Measurements from ENCODE around the gene CCDC60. TPM values are rescaled to one million over a fixed set of nuclear protein-coding genes. Genes with fewer than 3 reads are reported as not detected.

The CCDC60 gene
- total and polyA plus RNA-seq, 10 of the 15 experiments (the other 5 are each of a cell fraction or from before 2014, with no cell fraction given) = 0.19 TPM; not detected in 9

DNA sequence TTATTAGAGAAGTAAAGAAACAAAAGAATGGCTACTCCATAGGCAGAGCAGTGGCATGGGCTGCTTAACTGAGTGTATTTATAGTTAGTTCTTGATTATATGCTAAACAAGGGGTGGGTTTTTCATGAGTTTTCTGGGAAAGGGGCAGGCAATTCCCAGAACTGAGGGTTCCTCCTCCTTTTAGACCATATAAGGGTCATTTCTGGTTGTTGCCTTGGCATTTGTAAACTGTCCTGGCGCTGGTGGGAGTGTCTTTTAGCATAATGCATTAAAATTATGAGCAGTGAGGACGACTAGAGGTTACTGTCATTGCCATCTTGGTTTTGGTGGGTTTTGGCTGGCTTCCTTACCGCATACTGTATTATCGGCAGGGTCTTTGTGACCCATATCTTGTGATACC, 40.1 kb downstream of the CCDC60 start:
- Histone ChIP-seq H3K36me3 (ENCODE audit: control insufficient read depth in 2 of 2, insufficient read depth in 2 of 2, low read length in 1 of 2) (no peaks in the 10 kb centered on the region), H3K4me1 (ENCODE audit: control insufficient read depth, insufficient read depth, low read length) (peaks cover 8% of the 10 kb centered on the region; the same call in 1 of the 2 replicates), H3K4me2 (ENCODE audit: control insufficient read depth, insufficient read depth) (no peak overlapping the region), H3K9ac (ENCODE audit: control insufficient read depth, insufficient read depth, low read length) (no peak overlapping the region), H3K9me3 (replicated peaks; ENCODE audit: control insufficient read depth, insufficient read depth, low read length) (no peaks in the 10 kb centered on the region), H3K79me2 (ENCODE audit: control insufficient read depth, insufficient read depth, low read length) (no peaks in the 10 kb centered on the region), H2AFZ (ENCODE audit: control insufficient read depth, low read depth, low read length) (no peak overlapping the region), H3K27me3 (replicated peaks in 1 of 2; ENCODE audit: control insufficient read depth in 2 of 2, insufficient read depth in 2 of 2, low read length in 1 of 2) (no peaks in the 10 kb centered on the region), H3K27ac (ENCODE audit: control insufficient read depth, insufficient read depth) (no peak overlapping the region), H3K4me3 (no peak overlapping the region), H4K20me1 (ENCODE audit: control insufficient read depth, insufficient read depth) (no peaks in the 10 kb centered on the region)
- 48% methylated on average over 4 of the region's 4 CpGs for WGBS (ENCODE audit: insufficient coverage, insufficient replicate concordance, low lambda C conversion rate, missing lambda C conversion rate)
- BruUV-seq (replicated peaks) = no TSS peak
- ATAC-seq (no peak), DNase-seq (ENCODE audit: low read depth, low spot score) (no peak), FAIRE-seq (no peak)
- ChIA-PET CTCF (no interaction called here), POLR2A (no interaction called here), SMC1A (ENCODE audit: uncharacterized antibody, unreplicated experiment) (no interaction called here), RAD21 (ENCODE audit: unreplicated experiment) (no interaction called here)
- in situ Hi-C loops (cut with MboI) = no loop called here
- intact Hi-C loops (cut with micrococcal nuclease; ENCODE audit: unreplicated experiment) = no loop called here
- TF ChIP-seq STAT3 (IDR thresholded peaks at IDR 0.05; ENCODE audit: low read depth, low read length) = no peak
- TF ChIP-seq HDAC6 (IDR thresholded peaks at IDR 0.05; ENCODE audit: unreplicated experiment) = no peak
- TF ChIP-seq SMC3 (IDR thresholded peaks at IDR 0.05; ENCODE audit: borderline replicate concordance, low read length) = no peak
- TF ChIP-seq, protein P1, sequence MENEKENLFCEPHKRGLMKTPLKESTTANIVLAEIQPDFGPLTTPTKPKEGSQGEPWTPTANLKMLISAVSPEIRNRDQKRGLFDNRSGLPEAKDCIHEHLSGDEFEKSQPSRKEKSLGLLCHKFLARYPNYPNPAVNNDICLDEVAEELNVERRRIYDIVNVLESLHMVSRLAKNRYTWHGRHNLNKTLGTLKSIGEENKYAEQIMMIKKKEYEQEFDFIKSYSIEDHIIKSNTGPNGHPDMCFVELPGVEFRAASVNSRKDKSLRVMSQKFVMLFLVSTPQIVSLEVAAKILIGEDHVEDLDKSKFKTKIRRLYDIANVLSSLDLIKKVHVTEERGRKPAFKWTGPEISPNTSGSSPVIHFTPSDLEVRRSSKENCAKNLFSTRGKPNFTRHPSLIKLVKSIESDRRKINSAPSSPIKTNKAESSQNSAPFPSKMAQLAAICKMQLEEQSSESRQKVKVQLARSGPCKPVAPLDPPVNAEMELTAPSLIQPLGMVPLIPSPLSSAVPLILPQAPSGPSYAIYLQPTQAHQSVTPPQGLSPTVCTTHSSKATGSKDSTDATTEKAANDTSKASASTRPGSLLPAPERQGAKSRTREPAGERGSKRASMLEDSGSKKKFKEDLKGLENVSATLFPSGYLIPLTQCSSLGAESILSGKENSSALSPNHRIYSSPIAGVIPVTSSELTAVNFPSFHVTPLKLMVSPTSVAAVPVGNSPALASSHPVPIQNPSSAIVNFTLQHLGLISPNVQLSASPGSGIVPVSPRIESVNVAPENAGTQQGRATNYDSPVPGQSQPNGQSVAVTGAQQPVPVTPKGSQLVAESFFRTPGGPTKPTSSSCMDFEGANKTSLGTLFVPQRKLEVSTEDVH (IDR thresholded peaks at IDR 0.05; ENCODE audit: low read depth, partially characterized antibody) = no peak
- TF ChIP-seq CBFB (IDR thresholded peaks at IDR 0.05; ENCODE audit: low read depth) = no peak
- no peak for TF ChIP-seq CEBPB (IDR thresholded peaks at IDR 0.05; ENCODE audit: borderline replicate concordance in 1 of 2, low read depth in 2 of 2, low read length in 2 of 2)
- no peak for TF ChIP-seq IRF5 (IDR thresholded peaks at IDR 0.05; ENCODE audit: borderline replicate concordance)
- TF ChIP-seq, protein P2, sequence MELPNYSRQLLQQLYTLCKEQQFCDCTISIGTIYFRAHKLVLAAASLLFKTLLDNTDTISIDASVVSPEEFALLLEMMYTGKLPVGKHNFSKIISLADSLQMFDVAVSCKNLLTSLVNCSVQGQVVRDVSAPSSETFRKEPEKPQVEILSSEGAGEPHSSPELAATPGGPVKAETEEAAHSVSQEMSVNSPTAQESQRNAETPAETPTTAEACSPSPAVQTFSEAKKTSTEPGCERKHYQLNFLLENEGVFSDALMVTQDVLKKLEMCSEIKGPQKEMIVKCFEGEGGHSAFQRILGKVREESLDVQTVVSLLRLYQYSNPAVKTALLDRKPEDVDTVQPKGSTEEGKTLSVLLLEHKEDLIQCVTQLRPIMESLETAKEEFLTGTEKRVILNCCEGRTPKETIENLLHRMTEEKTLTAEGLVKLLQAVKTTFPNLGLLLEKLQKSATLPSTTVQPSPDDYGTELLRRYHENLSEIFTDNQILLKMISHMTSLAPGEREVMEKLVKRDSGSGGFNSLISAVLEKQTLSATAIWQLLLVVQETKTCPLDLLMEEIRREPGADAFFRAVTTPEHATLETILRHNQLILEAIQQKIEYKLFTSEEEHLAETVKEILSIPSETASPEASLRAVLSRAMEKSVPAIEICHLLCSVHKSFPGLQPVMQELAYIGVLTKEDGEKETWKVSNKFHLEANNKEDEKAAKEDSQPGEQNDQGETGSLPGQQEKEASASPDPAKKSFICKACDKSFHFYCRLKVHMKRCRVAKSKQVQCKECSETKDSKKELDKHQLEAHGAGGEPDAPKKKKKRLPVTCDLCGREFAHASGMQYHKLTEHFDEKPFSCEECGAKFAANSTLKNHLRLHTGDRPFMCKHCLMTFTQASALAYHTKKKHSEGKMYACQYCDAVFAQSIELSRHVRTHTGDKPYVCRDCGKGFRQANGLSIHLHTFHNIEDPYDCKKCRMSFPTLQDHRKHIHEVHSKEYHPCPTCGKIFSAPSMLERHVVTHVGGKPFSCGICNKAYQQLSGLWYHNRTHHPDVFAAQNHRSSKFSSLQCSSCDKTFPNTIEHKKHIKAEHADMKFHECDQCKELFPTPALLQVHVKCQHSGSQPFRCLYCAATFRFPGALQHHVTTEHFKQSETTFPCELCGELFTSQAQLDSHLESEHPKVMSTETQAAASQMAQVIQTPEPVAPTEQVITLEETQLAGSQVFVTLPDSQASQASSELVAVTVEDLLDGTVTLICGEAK (IDR thresholded peaks at IDR 0.05; ENCODE audit: borderline replicate concordance) = no peak
- TF ChIP-seq GABPA (IDR thresholded peaks at IDR 0.05; ENCODE audit: low read depth) = no peak
- no peak for TF ChIP-seq EP300 (IDR thresholded peaks at IDR 0.05; ENCODE audit: borderline replicate concordance in 1 of 2, control insufficient read depth in 1 of 2, low read depth in 2 of 2, low read length in 2 of 2)

Measured in GM12878 (cell line).